Ishikawa (cell line): ENCODE measurements around the gene KIFC3.
A peak's percentile ranks its signal among the peaks of the same experiment; 100 is the strongest.

Source experiments
- CEBPB ChIP-seq: IDR thresholded peaks from 2 replicates; pipeline ENCODE4 v1.6.1; 2012
- CREB1 ChIP-seq: IDR thresholded peaks from 2 replicates; pipeline ENCODE4 v1.6.1; 2012; ENCODE audit warnings: low read depth
- EGR1 ChIP-seq: IDR thresholded peaks from 2 replicates; pipeline ENCODE4 v1.6.1; 2012
- EP300 ChIP-seq: IDR thresholded peaks from 2 replicates; pipeline ENCODE4 v1.6.1; 2012; ENCODE audit warnings: borderline replicate concordance
- FOXM1 ChIP-seq: IDR thresholded peaks from 2 replicates; pipeline ENCODE4 v1.6.1; 2012; ENCODE audit warnings: low read depth, borderline replicate concordance
- MAX ChIP-seq: IDR thresholded peaks from 2 replicates; pipeline ENCODE4 v1.6.1; 2012
- NFIC ChIP-seq: IDR thresholded peaks from 2 replicates; pipeline ENCODE4 v1.6.1; 2012
- RAD21 ChIP-seq: IDR thresholded peaks from 2 replicates; pipeline ENCODE4 v1.6.1; 2012; ENCODE audit warnings: low read depth
- REST ChIP-seq: IDR thresholded peaks from 2 replicates; pipeline ENCODE4 v1.6.1; 2012; ENCODE audit warnings: low read depth, mild to moderate bottlenecking
- TAF1 ChIP-seq: IDR thresholded peaks from 2 replicates; pipeline ENCODE4 v1.6.1; 2012; ENCODE audit warnings: low read depth, mild to moderate bottlenecking
- TCF12 ChIP-seq: IDR thresholded peaks from 2 replicates; pipeline ENCODE4 v1.6.1; 2012; ENCODE audit warnings: low read depth
- TEAD4 ChIP-seq: IDR thresholded peaks from 2 replicates; pipeline ENCODE4 v1.6.1; 2012
- USF1 ChIP-seq: IDR thresholded peaks from 2 replicates; pipeline ENCODE4 v1.6.1; 2012
- YY1 ChIP-seq: IDR thresholded peaks from 2 replicates; pipeline ENCODE4 v1.6.1; 2012; ENCODE audit warnings: low read depth
- ZBTB7A ChIP-seq: IDR thresholded peaks from 2 replicates; pipeline ENCODE4 v1.6.1; 2012; ENCODE audit warnings: low read depth

Gene KIFC3

GRCh38 chr16:57759541-57760356 lies 42.5 kb downstream of the KIFC3 start:
- TF ChIP-seq EP300: no peak
- no peak for TF ChIP-seq FOXM1
- no peak for TF ChIP-seq YY1
- no peak for TF ChIP-seq MAX
- TF ChIP-seq EGR1: no peak
- TF ChIP-seq ZBTB7A: no peak
- no peak for TF ChIP-seq TEAD4
- TF ChIP-seq REST: no peak

- no peak for TF ChIP-seq EGR1
- TF ChIP-seq REST: no peak
- TF ChIP-seq YY1: no peak
- TF ChIP-seq TEAD4: no peak
These were observed 43.2 kb downstream of the KIFC3 start for GRCh38 chr16:57759131-57759530.

GRCh38 chr16:57758331-57759117 lies 43.8 kb downstream of the KIFC3 start:
- TF ChIP-seq RAD21 (no peak), TEAD4 (no peak), ZBTB7A (no peak), FOXM1 (no peak), EP300 (no peak), CEBPB (no peak), USF1 (no peak), MAX (no peak), CREB1 (no peak), YY1 (no peak), TCF12 (no peak), NFIC (no peak), REST (no peak), EGR1 (no peak), TAF1 (no peak)

- TF ChIP-seq ZBTB7A: no peak
- no peak for TF ChIP-seq MAX
These were observed 44.4 kb downstream of the KIFC3 start for GRCh38 chr16:57757883-57758282.

- no peak for TF ChIP-seq TAF1
- TF ChIP-seq RAD21: peak; percentile 92
- TF ChIP-seq EGR1: peak; percentile 33; the same call in 1 of the 2 replicates
- 0 out of 2 replicates have a peak, but pooled peaks have one; percentile 18 for TF ChIP-seq MAX
These were observed 44.9 kb downstream of the KIFC3 start for GRCh38 chr16:57757326-57757786.
